Measurements from ENCODE around the gene DGKI.

The DGKI gene

GRCh38 chr7:137652721-137653120, 194.1 kb downstream of the DGKI start:
- peak; percentile 66 for DNase-seq (ENCODE audit: low read depth)

GRCh38 chr7:137647905-137648565, 198.7 kb downstream of the DGKI start:
- DNase-seq (ENCODE audit: low read depth): no peak

- DNase-seq (ENCODE audit: low read depth): peak; percentile 97
These were observed 204.3 kb downstream of the DGKI start for GRCh38 chr7:137642472-137642871.

- no peak for DNase-seq (ENCODE audit: low read depth)
These were observed 204.7 kb downstream of the DGKI start for GRCh38 chr7:137642031-137642430.

- peak; percentile 52 for DNase-seq (ENCODE audit: low read depth)
These were observed 210.4 kb downstream of the DGKI start for GRCh38 chr7:137636376-137636775.

GRCh38 chr7:137635874-137636273, 210.9 kb downstream of the DGKI start:
- no peak for DNase-seq (ENCODE audit: low read depth)

- DNase-seq (ENCODE audit: low read depth): no peak
These were observed 211.6 kb downstream of the DGKI start for GRCh38 chr7:137635132-137635531.

GRCh38 chr7:137634356-137634755, 212.4 kb downstream of the DGKI start:
- no peak for DNase-seq (ENCODE audit: low read depth)

GRCh38 chr7:137633133-137633532, 213.6 kb downstream of the DGKI start:
- peak; percentile 26 for DNase-seq (ENCODE audit: low read depth)

GRCh38 chr7:137628216-137628615, 218.6 kb downstream of the DGKI start:
- no peak for DNase-seq (ENCODE audit: low read depth)

GRCh38 chr7:137626469-137627067, 220.2 kb downstream of the DGKI start:
- peak; percentile 60 for DNase-seq (ENCODE audit: low read depth)

- no peak for DNase-seq (ENCODE audit: low read depth)
These were observed 221.6 kb downstream of the DGKI start for GRCh38 chr7:137625197-137625596.

- no peak for DNase-seq (ENCODE audit: low read depth)
These were observed 227.6 kb downstream of the DGKI start for GRCh38 chr7:137619181-137619580.

- DNase-seq (ENCODE audit: low read depth): no peak
These were observed 228.0 kb downstream of the DGKI start for GRCh38 chr7:137618748-137619147.

GRCh38 chr7:137613006-137613525, 233.7 kb downstream of the DGKI start:
- DNase-seq (ENCODE audit: low read depth): no peak

- DNase-seq (ENCODE audit: low read depth): peak; percentile 17
These were observed 235.2 kb downstream of the DGKI start for GRCh38 chr7:137611606-137612005.

- DNase-seq (ENCODE audit: low read depth): peak; percentile 39
These were observed 237.3 kb downstream of the DGKI start for GRCh38 chr7:137609500-137609899.

GRCh38 chr7:137606061-137606674, 240.6 kb downstream of the DGKI start:
- DNase-seq (ENCODE audit: low read depth): peak; percentile 64

GRCh38 chr7:137603043-137603442, 243.7 kb downstream of the DGKI start:
- no peak for DNase-seq (ENCODE audit: low read depth)

- no peak for DNase-seq (ENCODE audit: low read depth)
These were observed 245.1 kb downstream of the DGKI start for GRCh38 chr7:137601642-137602041.

- no peak for DNase-seq (ENCODE audit: low read depth)
These were observed 248.9 kb downstream of the DGKI start for GRCh38 chr7:137597856-137598255.

- no peak for DNase-seq (ENCODE audit: low read depth)
These were observed 253.6 kb downstream of the DGKI start for GRCh38 chr7:137593115-137593711.

All from EH (cell line).